Right renal cortex interstitium (tissue), 3 donors: ENCODE measurements around the gene SGSH. TPM values are rescaled to one million over a fixed set of nuclear protein-coding genes. Genes with fewer than 3 reads are reported as not detected.

Experiments
- DNase-seq, 3 donors: peaks; one replicate each; pipeline ENCODE4 v3.0.0-alpha.2; 2013; ENCODE audit warnings: low read depth in 3 of 3, low spot score in 2 of 3
- polyA plus RNA-seq, 3 donors: library from polyadenylated mRNA; unstranded; fragments of 120-200 nt; gene quantifications; one replicate each; pipeline ENCODE4 v1.2.1, GENCODE V29; 2013; ENCODE audit not compliant: insufficient read length in 3 of 3

SGSH gene
- polyA plus RNA-seq, 3 donors, result 29.3 to 30.7 (median 29.4) TPM

DNA sequence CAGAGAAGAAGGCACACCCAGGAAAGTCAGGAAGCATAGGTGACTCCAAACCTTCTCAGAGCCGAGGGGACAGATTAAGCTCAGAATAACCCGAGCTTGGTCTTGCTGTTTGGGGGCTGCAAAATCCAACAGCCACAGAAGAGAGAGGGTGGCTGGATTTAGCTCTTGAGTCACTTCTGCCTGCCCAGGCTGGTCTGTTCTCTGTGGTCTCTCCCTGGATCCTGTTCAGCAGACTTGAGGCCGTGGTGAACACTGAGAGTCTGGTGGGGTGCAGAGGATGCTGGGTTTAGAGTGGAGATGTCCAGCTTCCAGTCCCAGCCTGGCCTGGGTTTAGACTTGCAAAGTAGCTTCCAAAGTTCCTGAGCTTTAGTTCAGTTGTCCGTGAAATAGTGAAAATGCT, 8.9 kb upstream of the SGSH start:
- DNase-seq, result no peak

DNA sequence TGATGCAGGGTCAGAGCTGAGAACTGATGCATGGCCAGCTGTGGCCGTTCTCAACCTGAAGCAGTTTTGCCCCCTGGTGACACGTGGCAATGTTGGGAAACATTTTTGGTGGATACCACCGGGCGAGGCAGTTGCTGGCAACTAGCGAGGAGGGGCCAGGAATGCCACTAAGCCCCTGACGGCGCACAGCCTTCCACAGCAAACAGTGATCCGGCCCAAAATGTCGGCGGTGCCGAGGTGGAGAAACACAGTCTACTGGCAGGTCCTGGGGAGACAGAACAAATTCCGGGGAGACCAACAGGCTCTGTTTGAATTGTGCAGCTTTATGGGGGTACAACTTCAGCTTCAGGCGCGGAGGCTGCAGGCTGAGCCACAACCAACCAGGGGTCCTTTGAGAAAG, 8.3 kb upstream of the SGSH start:
- no peak for DNase-seq

DNA sequence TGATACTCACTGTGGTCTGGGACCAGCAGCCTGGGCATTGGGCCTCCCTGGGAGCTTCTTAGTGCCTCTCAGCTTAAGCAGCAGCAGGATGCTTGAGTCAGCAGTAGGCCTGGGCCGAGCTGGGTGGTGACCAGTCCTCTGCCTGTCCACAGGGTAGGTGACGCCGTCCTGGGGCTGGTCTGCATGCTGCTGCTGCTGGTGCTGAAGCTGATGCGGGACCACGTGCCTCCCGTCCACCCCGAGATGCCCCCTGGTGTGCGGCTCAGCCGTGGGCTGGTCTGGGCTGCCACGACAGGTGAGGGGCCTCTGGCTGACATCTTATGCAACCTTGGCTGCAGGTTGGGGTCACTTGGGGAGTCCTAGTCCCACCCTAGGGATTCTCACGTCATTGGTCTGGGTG, 7.5 kb upstream of the SGSH start:
- DNase-seq, result no peak

DNA sequence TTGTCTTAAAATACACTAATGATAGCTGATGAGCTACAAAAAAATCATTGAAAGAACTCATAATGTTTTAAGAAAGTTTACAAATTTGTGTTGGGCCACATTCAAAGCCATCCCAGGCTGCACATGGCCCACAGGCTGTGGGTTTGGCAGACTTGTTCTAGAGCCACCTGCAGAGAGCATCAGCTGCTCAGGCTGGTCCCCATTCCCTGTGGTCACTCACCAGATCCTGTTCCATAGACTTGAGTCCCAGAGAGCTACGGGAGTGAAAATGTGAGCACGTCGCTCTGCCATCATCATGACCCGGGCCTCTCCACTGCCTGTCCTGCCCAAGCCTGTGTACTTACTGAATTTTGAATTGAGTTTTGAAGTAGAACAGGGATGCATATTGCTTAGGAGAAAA, 7.0 kb upstream of the SGSH start:
- no peak for DNase-seq

DNA sequence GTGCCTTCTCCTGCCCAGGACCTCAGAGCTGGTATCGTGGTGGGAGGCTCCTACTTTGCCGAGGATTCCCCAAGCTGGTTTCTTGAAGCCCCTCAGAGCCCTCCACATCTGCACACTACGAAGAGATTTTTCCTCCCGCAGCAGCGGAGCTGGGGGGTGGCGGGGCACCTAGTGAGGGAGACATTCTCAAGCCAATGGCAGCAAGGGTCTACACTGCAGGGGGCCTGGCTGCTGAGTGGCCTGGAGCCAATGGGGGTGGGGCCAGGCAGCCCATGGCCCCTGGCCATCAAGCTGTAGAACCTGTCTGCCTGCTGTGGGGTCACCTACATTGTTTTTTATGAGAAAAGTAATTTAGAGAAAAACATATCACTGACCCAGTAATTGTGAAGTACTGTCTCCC, 5.1 kb upstream of the SGSH start:
- DNase-seq, result no peak

DNA sequence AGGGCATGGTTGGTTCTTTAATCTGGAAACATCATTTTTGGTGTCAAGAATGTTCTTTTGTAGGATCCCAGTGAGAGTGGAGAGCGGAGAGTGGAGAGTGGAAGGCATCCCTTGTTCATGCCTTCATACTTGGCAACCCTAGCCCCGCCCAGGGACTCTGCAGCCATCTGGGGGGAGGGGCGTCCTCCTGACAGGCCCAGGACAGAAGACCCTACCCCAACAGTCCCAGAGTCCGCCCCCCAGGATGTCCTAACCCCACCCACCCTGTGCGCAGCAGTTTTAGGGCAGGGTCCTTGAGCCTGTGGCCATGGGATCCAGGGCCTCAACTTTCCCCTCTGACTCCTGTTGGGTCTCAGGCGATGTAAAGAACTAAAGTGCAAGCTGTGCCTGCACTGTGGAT, 4.5 kb upstream of the SGSH start:
- DNase-seq, result no peak

DNA sequence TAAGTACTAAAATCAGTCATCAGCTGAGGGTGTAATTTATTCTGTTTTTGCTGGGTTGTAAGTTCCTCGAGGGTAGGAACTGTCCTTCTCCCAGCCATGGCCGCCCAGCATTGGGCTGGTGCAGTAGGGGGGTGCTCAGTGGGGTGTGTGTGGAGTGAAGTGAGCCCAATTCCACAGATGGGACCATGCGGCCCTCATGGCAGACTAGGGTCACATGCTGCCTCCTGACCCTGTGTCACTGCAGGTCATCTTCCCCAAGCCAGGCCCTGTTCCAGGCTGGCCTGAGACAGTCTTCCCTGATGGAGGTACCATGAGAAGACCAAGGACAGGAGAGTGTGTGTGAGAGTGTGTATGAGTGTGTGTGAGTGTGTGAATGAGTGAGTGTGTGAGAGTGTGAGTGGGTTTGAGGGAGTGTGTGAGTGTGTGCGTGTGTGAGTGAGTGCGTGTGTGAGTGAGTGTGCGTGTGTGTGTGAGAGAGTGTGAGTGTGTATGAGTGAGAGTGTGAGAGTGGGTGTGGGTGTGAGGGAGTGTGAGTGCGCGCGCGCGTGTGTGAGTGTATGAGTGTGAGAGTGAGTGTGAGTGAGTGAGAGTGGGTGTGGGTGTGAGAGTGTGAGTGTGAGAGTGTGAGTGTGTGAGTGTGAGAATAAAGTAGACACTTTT, 3.8 kb upstream of the SGSH start:
- no peak for DNase-seq

DNA sequence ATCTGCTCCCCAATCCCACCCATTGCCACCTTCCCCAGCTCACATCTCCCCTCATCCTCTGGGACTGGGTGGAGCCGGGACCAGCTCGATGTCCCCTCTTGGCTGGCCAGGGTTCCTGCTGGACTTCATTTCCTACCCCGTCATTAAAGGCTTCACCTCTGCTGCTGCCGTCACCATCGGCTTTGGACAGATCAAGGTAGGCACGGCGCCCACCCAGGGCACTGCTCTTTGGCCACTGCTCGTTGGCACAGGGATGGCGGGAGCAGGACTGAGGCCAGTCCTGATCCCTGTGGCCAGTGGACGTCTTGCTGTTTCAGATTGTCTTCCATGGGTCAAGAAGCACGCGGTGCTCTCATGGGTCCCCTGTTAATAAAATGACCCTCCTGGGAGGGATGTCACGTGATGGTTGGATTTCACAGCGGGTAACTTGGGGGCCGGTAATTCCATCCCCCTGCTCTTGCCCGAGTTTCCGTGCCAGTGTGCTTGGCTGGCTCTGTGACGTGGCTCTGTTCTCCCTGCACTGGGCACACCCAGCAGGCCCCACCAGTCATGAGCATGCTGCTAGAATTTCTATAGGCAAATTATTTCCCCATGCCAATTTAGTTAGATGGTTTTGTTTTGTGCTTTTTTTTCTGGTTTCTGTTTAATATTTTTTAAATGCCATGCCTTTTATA, 3.1 kb upstream of the SGSH start:
- DNase-seq, result no peak

DNA sequence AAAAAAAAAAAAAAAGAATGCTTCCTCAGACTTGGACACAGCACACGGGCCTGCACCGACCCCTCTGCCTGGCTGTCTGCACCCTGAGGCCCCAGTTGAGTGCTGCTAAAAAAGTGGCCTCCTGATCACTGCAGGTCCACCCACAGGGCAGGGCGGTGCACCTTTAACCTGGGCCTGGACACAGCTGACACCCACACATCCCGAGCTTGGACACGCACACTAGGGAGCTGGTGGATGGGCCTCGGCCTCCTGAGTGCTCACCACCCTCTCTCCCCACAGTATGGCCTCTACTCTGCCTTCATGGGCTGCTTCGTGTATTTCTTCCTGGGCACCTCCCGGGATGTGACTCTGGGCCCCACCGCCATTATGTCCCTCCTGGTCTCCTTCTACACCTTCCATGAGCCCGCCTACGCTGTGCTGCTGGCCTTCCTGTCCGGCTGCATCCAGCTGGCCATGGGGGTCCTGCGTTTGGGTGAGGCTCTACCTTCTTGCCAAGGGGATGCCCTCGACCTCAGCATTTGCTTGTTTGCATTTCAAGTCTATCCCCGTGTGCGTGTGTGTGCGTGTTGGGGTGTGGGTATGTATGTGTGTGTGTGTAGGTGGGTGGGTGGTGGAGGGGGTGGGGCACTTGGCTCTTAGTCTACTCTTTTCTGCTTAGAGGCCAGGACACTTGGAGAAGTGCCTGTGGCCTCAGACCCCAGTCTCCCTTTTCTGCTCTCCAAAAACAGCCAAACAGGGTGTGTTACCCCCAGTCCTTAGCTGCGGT, 2.4 kb upstream of the SGSH start:
- no peak for DNase-seq

DNA sequence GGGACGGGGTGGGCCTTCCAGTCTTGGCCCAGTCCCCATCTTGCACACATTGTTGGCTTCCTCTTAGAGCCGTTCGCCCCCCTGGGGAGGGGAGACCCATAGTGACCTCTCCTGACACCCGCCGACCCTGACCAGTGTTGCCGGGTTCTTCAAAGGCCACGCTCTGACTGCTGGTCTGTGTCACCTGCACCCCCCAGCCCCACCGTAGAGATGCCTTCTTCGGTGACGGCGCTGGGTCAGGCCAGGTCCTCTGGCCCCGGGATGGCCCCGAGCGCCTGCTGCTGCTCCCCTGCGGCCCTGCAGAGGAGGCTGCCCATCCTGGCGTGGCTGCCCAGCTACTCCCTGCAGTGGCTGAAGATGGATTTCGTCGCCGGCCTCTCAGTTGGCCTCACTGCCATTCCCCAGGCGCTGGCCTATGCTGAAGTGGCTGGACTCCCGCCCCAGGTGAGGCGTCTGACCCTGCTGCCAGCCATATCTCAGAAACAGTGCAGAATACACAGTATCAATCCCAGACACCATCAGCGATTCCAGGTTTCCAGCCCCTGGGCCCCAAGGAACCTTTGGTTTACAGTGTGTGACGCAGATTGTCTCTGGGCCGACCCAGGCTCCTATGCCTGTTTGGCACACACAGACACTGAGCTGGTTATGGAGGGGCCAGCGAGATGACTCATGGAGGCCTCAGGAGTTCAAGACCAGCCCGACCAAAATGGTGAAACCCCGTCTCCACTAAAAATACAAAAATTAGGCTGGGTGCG, 1.4 kb upstream of the SGSH start:
- DNase-seq, result no peak

DNA sequence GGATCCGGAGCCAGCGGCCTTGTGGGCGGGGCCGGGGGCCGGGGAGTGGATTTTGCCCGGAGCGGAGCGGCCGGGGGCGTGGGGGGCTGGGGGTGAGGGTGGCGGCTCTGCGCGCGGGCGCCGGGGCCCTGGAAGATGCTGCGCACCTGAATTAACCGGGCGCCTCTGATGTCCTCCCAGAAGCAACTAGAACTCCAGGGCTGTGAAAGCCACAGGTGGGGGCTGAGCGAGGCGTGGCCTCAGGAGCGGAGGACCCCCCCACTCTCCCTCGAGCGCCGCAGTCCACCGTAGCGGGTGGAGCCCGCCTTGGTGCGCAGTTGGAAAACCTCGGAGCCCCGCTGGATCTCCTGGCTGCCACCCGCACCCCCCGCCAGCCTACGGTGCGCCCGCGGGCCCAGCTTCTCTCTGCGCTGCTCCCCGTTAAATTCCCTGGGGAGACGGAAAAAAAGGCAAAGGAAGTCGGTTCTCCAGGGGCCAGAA, 643 bp upstream of the SGSH start:
- no peak for DNase-seq

DNA sequence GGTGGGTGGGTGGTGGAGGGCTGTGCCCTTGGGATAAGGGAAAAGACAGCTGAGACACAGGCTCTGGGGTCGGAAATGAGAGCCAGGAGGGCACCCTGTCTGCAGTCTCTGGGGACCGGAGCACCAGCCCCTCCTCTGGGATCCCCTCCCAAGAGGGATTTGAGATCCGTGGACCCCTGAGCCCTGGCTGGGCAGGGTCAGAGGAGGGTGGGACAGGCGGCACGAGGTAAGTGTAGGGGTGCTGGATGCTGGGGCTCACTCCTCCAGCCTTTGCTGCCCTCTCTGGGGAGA, 425 bp downstream of the SGSH start:
- DNase-seq, result no peak

DNA sequence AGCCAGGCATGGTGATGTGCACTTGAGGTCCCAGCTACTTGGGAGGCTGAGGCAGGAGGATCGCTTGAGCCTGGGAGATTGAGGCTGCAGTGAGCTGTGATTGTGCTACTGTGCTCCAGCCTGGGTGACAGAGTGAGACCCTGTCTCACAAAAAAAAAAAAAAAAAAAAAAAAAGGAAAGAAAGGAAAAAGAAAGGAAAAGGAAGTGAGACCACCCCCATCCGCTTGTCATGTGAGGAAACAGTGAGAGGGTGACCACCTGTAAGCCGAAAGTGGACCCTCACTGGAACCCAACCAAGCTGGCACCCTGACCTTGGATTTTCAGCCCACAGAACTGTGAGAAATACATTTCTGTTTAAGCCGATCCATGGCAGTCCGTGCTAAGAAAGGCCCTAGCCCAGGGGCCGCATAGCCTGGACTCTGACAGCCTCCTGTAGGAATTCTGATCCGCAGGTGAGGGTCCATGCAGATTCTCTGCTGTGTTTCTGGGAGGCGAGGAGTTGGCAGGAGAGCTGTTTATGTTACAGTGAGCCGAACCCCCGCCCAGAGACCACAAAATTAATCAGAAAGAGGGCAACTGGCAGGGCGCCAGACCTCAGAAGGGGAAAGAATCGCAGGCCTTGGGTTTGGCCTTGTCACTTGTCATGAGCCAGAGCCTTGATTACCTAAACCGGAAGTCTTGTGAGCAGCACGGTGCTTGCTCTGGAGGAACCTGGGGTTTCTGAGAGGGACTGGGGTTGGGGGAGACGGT, 945 bp downstream of the SGSH start:
- DNase-seq, result peak in 1 of 3 donors; percentile 38

DNA sequence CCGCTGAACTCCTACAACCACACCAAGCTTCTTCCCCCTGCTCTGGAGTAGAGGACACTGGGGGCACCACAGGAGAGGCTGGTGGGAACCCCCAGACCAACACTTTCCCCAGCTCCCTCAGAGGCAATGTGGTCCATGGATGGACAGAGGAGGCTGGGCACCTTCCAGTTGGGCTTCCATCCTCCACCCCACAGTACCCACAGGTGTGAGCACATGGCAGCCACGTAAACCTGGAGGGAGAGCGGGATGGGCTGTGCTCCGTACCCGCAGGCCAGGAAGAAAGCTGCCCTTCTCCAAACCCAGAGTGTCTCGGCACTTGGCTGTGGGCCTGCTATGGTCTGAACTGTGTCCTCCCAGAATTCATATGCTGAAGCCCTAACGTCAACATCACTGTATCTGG, 1.7 kb downstream of the SGSH start:
- DNase-seq, result no peak

DNA sequence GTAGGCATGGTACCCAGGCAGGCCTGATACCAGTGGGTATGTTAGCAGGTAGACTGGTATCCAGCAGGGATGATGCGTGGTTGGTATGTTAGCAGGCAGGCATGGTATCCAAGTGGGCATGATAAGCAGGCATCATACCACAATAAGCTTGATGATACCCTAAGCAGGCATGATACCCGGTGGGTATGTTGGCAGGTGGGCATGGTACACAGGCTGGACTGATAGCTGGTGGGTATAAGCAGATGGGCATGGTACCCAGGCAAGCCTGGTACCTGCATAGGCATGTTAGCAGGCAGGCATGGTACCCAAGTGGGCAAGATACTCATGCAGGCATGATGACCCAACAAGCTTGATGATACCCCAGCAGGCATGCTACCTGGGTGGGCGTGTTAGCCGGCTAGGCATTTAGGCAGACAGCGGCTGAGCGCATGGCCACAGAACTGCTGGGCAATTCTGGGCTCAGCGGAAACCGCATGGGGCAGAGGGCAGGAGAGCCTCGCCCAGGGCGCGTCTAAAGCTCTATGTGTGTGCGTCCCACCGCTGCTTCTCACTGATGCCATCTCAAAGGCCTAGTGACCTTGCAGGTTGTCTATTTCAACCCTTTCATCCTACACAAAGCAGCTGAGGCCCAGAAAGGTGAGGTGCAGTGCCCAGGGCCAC, 2.3 kb downstream of the SGSH start:
- no peak for DNase-seq

DNA sequence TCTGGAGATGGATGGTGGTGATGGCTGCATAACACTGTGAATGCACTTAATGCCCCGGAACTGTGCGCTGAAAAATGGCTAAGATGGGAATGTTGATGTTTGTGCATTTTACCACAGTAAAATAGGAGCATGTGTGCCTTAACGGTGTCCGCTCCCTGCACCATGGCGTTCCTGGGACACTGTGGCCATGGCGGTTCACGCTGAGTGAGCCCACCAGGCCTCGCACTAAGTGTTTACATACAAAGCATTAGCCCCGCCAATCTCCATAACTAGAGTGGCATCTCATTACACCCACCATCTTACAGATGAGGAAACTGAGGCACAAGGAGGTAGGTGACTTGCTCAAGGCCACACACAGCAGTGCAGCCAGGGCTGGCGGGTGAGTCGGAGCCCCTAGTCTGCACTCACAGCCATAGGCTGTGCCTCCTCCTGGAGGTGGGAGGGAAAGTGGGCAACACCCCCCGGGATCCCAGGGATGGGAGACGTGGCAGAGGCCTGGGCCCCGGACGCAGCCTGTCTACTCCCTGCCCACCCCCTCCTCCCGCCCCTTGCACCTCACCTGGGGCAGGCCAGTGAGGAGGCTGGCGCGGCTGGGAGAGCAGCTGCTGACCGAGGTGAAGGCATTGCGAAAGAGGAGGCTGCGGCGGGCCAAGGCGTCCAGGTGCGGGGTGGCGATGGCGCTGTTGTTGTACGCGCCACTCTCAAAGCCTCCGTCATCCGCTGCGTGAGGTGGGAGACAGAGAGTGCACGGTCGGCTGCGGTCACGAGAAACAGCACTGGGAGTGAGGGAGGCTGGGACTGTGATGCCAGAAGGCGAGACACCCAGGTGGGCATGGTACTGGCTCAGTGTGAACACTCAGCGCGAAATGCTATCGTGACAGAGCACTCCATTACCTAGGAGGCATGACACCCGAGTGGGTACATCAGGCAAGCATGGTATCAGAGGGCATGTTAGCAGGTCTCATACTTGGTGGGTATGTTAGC, 3.4 kb downstream of the SGSH start:
- no peak for DNase-seq

DNA sequence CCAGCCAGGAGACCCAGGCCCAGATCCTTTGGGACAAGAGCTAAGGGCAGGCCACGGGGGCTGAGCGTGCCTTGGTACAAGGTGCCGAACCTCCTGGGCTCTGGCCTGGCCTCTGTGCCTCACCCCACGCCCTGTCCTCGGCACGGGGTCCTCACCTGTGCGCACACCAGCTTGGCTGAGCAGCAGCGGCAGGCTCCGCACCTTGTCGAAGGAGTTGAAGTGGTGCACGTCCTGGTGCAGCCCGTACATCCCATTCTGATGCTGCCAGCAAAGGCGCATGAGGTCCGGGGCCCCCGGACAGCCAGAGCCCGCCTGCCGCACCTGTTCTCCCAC, 5.3 kb downstream of the SGSH start:
- DNase-seq, result no peak

DNA sequence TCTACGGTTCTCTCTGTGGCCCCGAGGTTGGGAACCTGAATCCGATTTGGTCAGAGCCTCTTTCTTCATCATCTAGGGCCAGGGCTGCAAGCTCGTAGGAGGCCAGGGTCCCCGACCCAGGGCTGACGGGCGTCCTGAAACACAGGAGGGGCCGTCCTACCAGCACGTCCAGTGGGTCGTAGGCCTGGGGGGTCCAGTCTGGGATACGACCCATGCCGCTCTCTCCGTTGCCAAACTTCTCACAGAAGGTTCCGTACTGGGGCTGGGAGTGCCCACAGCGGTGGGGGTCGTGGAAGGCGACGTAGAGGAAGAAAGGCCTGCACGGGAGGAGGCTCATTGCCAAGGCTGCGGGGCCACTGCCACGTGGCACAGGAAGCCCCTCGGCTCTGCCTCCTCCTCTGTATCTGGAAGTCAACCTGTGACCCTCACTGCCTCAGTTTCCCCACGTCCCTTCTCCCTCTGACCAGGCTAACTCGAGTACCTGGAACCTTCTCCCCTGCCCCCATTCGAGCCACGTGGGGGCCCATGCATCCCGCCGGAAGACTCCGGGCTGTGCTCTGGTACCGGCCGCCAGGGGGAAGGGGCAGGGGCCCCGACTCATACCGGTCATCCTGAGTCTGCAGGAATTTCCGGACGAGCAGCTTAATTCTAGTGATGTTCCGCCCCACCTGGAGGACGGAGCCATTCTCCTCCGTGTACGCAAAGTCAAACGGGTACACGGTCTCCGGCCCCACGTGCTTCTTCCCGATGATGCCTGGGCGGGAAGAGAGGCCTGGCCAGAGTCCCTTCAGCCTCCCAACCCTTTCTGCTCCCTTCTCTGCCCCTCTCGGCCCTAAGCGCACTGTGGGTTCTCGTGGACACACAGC, 5.9 kb downstream of the SGSH start:
- no peak for DNase-seq
